ENCODE results near the gene SORCS2.

SORCS2 gene

GRCh38 chr4:7725951-7726350 lies 533.6 kb downstream of the SORCS2 start:
- no peak for DNase-seq (ENCODE audit: low read depth, low spot score)

- DNase-seq (ENCODE audit: low read depth, low spot score), result no peak
Observed at GRCh38 chr4:7726665-7727413, 534.5 kb downstream of the SORCS2 start.

- DNase-seq (ENCODE audit: low read depth, low spot score), result no peak
Observed at GRCh38 chr4:7727749-7728148, 535.4 kb downstream of the SORCS2 start.

GRCh38 chr4:7731437-7731836 lies 539.1 kb downstream of the SORCS2 start:
- no peak for DNase-seq (ENCODE audit: low read depth, low spot score)

- no peak for DNase-seq (ENCODE audit: low read depth, low spot score)
Observed at GRCh38 chr4:7732263-7732662, 539.9 kb downstream of the SORCS2 start.

- no peak for DNase-seq (ENCODE audit: low read depth, low spot score)
Observed at GRCh38 chr4:7733201-7733600, 540.9 kb downstream of the SORCS2 start.

- no peak for DNase-seq (ENCODE audit: low read depth, low spot score)
Observed at GRCh38 chr4:7733801-7734650, 541.7 kb downstream of the SORCS2 start.

- no peak for DNase-seq (ENCODE audit: low read depth, low spot score)
Observed at GRCh38 chr4:7734651-7735260, 542.4 kb downstream of the SORCS2 start.

- no peak for DNase-seq (ENCODE audit: low read depth, low spot score)
Observed at GRCh38 chr4:7735395-7735794, 543.1 kb downstream of the SORCS2 start.

GRCh38 chr4:7735961-7736360 lies 543.6 kb downstream of the SORCS2 start:
- no peak for DNase-seq (ENCODE audit: low read depth, low spot score)

GRCh38 chr4:7736436-7737267 lies 544.3 kb downstream of the SORCS2 start:
- no peak for DNase-seq (ENCODE audit: low read depth, low spot score)

- no peak for DNase-seq (ENCODE audit: low read depth, low spot score)
Observed at GRCh38 chr4:7737268-7737645, 544.9 kb downstream of the SORCS2 start.

GRCh38 chr4:7737752-7738457 lies 545.6 kb downstream of the SORCS2 start:
- no peak for DNase-seq (ENCODE audit: low read depth, low spot score)

GRCh38 chr4:7738458-7739076 lies 546.2 kb downstream of the SORCS2 start:
- no peak for DNase-seq (ENCODE audit: low read depth, low spot score)

GRCh38 chr4:7739077-7739917 lies 547.0 kb downstream of the SORCS2 start:
- DNase-seq (ENCODE audit: low read depth, low spot score), result no peak

GRCh38 chr4:7739918-7740865 lies 547.9 kb downstream of the SORCS2 start:
- DNase-seq (ENCODE audit: low read depth, low spot score), result no peak

- DNase-seq (ENCODE audit: low read depth, low spot score), result no peak
Observed at GRCh38 chr4:7740866-7741525, 548.7 kb downstream of the SORCS2 start.

Data from smooth muscle cell of the brain vasculature (primary cell).